GM18951 (cell line): ENCODE results near the gene REP15.
"Not testable (repeated sequence)": the region's sequence is repeated elsewhere in the genome, so short reads cannot be mapped to it uniquely, and the experiment has no call there.

ENCODE experiments used
- POLR2A ChIP-seq: IDR thresholded peaks from 4 replicates; pipeline ENCODE4 v1.6.1; 2011; ENCODE audit warnings: mild to moderate bottlenecking; ENCODE audit not compliant: insufficient read length, insufficient read depth; ENCODE audit errors: extremely low read depth
- in situ Hi-C: fragments of 300-500 bp; cut with MboI; formaldehyde crosslinking; loops from one replicate; pipeline ENCODE4 v1.12.0; 2022; ENCODE audit warnings: low sequenced_read_pairs, mixed read lengths, inconsistent platforms; ENCODE audit not compliant: unreplicated experiment

Gene REP15

GRCh38 chr12:27709212-27709931 lies 13.1 kb downstream of the REP15 start:
- in situ Hi-C loops, result no loop called here

DNA sequence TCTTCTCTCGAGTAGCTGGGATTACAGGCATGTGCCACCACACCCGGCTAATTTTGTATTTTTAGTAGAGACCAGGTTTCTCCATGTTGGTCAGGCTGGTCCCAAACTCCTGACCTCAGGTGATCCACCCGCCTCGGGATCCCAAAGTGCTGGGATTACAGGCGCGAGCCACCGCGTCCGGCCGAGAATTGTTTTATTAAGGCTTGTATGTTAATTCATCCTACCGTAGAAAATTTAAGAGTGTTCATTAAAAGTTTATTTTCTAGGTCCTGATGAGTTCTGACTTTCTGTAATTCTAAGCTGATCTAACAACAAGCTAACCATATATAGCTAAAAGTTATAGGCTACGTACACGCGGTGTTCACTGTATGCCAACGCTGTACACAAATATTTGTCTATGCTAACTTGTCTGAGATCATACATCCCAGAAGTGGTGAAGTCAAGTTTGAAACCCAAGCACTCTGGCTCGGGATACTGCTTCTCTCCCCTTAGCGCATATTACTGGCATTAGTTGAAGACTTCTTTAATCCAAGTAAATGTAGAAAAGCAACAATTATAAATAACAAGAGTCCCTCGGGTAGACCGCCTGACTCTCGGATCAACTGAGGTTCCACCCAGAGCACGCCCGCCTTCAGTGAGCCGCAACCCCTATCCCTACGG lies 13.8 kb downstream of the REP15 start:
- no peak for TF ChIP-seq POLR2A
- in situ Hi-C loops, result no loop called here

More at GRCh38 chr12:27709212-27709931, 13.1 kb downstream of the REP15 start:
- TF ChIP-seq POLR2A, result no peak

GRCh38 chr12:27710592-27711316 lies 14.5 kb downstream of the REP15 start, which contains the start of gene MRPS35:
MRPS35 (plus strand) TSS chr12:27710832; CDS start chr12:27710844, 12 bp downstream.
- in situ Hi-C loops, result no loop called here

DNA sequence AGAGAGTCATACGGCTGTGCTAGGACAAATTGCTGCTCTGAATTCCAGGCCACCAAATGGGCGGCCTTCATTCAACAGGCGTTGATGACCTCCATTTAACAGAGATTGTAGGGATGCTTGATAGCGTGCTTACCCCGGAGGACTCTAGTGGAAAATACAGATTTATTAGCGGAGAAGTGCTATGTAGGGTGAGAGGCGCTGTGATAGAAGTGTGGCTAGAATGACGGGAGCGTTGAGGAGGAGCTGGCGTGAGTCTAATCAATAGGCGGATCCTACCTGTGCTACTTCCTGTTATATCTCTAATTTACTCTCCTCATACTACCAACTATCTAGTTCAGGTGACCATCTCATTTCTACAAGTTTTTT lies 15.1 kb downstream of the REP15 start:
- TF ChIP-seq POLR2A, result no peak
- in situ Hi-C loops, result no loop called here

More at GRCh38 chr12:27710592-27711316, 14.5 kb downstream of the REP15 start, which contains the start of gene MRPS35:
- TF ChIP-seq POLR2A, result peak; percentile 97

DNA sequence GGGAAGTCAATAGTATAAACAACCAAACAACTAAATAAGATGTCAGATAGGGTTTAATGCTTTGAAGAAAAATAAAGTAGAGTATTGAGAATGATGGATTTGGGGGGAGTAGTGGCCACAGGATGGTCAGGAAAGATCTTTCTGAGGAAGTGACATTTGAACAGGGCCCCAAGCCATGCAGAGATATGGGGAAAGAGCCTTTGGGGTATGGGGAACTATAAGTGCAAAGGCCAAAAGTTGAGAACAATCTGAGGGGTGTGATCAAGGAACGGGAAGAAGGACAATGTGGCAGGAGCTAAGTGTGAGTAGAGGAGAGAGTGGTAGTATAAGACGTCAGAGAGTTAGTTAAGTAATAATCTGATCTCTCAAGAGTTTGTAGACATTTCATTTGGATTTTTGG lies 15.7 kb downstream of the REP15 start:
- in situ Hi-C loops, result no loop called here
- no peak for TF ChIP-seq POLR2A

- no peak for TF ChIP-seq POLR2A
- in situ Hi-C loops, result no loop called here
These were observed 27.0 kb downstream of the REP15 start for GRCh38 chr12:27723212-27723611.

DNA sequence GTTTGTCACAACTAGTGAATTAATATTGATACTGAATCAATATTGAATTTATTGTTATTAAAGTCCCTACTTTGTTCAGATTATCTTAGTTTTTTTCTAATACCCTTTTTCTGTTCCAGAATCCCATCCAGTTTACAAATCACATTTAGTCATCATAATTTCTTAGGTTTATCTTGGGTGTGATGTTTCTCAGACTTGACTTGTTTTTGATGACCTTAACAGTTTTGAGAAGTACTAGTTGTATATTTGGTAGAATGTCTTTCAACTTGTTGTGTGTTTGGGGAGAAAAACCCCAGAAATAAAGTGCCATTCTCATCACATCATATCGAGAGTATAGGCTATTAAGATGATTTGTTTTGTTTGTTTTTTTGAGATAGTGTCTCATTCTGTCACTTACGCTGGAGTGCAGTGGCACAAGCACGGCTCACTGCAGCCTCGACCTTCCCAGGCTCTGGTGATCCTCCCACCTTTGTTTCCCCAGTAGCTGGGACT lies 33.9 kb downstream of the REP15 start:
- in situ Hi-C loops, result loop anchor here (10.0 kb wide), 1 partner anchor 215 kb away; no protein-coding TSS in a partner anchor
- no peak for TF ChIP-seq POLR2A

- in situ Hi-C loops, result loop anchor here (10.0 kb wide), 1 partner anchor 213 kb away; no protein-coding TSS in a partner anchor
- no peak for TF ChIP-seq POLR2A
These were observed 36.0 kb downstream of the REP15 start for GRCh38 chr12:27732281-27732680.

DNA sequence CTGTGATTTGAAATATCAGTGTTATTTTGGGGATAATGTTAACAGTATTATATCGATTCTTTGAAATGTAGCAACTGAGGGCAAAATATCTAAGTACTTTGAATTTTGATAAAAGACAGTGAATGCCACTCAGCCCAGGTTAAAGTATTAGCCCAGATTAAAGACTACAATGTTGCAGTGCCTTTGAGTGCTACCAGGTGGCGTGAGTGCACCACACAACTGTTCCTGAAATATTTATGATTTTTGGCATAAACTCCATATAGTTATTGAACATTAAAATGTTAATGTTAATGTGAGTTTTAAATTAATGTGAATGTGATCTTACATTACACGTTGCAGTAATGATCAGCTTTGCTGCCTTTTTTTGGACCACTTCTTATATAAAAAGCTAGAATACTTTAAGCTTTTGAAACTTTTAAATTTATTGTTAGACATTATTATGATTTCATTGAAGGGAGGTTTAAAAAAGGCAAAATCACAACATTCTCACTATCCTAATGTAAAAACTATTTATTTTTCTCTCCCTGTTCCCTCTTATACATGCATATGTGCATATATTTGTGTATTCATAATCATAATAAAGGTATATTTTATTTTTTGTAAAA lies 36.9 kb downstream of the REP15 start:
- no peak for TF ChIP-seq POLR2A
- in situ Hi-C loops, result loop anchor here (10.0 kb wide), 1 partner anchor 212 kb away; no protein-coding TSS in a partner anchor

DNA sequence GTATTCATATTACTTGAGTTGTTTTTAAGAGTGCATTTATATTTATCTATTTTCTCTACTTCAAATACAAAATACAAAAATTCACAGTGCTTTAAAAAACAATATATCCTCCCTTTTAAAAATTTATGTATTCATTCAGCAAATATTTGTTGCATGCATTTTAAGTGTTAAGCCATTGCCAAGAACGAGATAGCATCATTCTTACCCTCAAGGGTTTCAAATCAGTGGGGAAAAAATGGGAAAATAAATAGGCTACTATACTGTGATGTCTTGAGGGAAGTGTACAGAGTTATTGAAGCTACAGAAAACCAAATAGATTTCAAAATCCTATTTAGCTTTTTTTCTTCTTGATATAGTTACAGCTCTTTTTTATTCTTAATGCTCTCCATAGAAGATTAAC lies 37.5 kb downstream of the REP15 start:
- in situ Hi-C loops, result loop anchor here (10.0 kb wide), 1 partner anchor 211 kb away; no protein-coding TSS in a partner anchor
- no peak for TF ChIP-seq POLR2A

DNA sequence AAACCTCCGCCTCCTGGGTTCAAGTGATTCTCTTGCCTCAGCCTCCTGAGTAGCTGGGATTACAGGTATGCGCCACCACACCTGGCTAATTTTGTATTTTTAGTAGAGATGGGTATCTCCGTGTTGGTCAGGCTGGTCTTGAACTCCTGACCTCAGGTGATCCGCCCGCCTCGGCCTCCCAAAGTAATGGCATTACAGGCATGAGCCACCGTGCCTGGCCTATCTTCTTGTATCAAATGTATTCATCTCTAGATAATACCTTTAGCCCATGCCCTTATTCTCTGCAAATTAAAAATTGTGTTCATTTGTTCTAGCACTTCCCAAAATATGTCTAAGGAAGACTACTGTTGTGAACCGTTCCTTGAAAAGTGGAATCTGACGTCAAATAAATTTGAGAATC lies 38.1 kb downstream of the REP15 start:
- in situ Hi-C loops, result loop anchor here (10.0 kb wide), 1 partner anchor 210 kb away; no protein-coding TSS in a partner anchor

GRCh38 chr12:27743601-27744000 lies 47.4 kb downstream of the REP15 start:
- in situ Hi-C loops, result no loop called here
- TF ChIP-seq POLR2A, result no peak

- in situ Hi-C loops, result not testable (repeated sequence)
These were observed 49.5 kb downstream of the REP15 start for GRCh38 chr12:27745734-27746133.
